ENCODE data around the gene LELP1.

DNA sequence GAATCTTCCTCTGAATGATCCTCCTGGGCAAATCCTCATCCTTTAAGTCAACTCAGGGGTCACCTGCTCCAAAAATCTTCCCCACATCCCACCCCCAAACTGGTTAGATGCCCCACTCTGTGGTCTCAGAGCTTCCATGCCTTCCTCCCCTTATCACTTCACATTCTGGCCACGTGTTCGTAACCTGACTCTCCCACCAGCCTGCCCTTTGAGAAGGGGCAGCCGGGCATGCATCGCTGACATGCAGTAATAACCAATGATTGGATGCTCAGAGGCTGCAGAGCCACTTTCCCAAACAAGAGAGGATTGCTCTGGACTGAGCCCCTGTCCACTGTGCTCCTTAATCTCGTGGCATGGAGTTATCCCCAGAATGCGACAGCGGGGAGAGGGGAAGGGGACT, 7.0 kb downstream of the LELP1 start:
- TF ChIP-seq EZH2 (IDR thresholded peaks at IDR 0.05; ENCODE audit: borderline replicate concordance, low read depth, low read length, severe bottlenecking) = no peak
- TF ChIP-seq CTCF (IDR thresholded peaks at IDR 0.05; ENCODE audit: borderline replicate concordance, extremely low read depth, low read length, poor library complexity, severe bottlenecking) = no peak
